Stimulated activated CD4-positive, alpha-beta T cell treated with anti-CD3 and anti-CD28 coated beads, Interleukin-4, amount 100 ng/mL, for 48 hours (primary cell): ENCODE data around the gene SLC38A4.
"Not testable (repeated sequence)": the region's sequence is repeated elsewhere in the genome, so short reads cannot be mapped to it uniquely, and the experiment has no call there.

Experiments used
- DNase-seq, 2 donors: peaks; one replicate each; pipeline ENCODE4 v3.0.0-alpha.2; 2020; ENCODE audit warnings: low read depth in 2 of 2

Gene SLC38A4, protein sequence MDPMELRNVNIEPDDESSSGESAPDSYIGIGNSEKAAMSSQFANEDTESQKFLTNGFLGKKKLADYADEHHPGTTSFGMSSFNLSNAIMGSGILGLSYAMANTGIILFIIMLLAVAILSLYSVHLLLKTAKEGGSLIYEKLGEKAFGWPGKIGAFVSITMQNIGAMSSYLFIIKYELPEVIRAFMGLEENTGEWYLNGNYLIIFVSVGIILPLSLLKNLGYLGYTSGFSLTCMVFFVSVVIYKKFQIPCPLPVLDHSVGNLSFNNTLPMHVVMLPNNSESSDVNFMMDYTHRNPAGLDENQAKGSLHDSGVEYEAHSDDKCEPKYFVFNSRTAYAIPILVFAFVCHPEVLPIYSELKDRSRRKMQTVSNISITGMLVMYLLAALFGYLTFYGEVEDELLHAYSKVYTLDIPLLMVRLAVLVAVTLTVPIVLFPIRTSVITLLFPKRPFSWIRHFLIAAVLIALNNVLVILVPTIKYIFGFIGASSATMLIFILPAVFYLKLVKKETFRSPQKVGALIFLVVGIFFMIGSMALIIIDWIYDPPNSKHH

DNA sequence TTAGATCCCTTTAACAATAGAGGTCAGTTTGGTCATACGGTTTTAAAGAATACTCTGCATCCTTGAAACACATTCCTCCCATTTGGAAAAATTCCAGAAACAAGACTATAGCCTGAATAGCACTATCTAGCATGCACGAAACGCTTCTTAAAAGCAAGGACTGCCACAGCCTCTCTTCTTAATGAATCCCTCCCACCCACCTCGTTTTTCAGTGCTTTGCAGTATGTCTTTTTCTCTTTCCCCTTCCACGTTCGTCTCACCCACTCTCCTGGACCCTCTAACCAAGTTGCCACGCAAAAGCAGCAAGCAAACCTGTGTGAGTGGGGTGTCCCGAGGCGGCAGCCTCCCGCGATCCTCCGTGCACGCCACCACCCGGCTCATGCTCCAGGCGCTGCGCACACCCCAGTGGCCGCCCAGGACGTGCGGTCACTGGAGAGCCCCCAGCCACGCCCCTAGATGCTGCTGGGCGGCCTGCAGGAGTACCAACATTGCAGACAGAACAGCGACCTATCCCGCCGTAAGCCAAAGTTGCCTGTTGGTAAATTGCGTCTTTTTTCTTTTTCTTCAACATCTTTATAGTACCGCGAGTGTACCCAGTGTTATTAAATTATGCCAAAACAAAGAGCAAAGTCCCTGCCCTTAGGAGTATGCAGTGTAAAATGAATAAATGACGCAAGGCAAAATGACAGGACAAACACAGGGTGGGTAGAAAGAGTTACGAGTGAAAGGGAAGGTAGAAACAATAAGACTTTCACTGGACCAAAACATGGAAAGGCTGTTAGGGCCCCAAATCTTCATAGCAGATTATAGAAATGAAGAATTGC is at the start of gene SLC38A4:
SLC38A4 (minus strand) TSS at position 407 of the 824 bp plus-strand sequence. CDS start 32,926 bp downstream, outside the sequence.
- no peak for DNase-seq

DNA sequence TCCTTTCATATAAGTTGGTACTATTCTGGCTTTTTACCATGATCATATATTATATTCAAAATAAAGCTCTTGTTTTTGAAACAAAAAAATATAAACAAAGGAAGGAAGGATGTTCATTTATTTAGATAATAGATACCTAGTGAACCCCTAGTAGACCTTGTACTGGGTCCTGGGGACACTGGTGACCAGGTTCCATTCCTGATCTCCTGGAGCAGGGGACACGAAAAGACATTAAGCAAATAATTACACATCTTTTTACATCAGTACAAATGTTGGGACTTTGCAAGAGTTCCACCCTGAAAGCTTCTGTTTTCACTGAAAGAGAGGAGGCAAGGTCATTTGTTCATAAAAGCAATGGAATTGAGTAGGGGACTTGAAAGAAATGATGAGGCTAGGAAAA is 49.3 kb upstream of the SLC38A4 start:
- DNase-seq = no peak

DNA sequence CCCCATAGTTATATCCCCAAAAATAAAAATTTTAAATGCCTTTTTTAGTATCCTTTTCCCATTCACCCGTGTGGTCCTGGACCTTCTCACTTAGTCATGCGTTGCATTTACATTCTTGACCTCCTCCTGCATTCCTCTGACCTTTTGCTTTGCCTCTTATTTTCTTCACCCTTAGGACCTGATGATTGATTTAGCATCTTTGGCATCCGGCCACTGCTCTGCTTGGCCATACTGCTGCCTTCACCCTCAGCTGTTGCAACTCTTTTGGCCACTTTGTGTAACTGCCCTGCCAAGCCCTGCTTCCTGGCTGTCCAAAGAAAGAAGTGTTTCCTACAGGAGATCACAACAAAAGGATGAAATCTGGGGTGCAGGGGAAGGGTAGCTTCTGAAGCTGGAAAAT is 48.8 kb upstream of the SLC38A4 start:
- no peak for DNase-seq

DNA sequence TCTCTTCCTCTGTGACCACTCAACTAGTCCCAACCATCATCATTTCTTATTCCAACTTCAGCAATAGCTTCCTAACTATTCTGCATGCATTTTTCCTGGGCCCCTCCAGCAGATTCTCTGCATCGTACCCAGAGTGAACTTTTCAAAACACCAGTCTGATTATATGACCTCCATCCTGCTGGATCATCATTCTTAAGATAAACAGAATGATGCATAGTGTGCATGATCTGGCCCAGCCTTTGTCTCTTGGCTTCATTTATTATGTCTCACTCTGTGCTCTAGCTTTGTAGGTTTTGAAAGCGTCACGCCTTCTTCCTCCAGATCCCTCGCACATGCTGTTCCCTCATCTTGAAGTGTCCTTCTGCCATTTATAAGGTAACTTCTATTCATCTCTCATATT is 46.3 kb upstream of the SLC38A4 start:
- DNase-seq = no peak

DNA sequence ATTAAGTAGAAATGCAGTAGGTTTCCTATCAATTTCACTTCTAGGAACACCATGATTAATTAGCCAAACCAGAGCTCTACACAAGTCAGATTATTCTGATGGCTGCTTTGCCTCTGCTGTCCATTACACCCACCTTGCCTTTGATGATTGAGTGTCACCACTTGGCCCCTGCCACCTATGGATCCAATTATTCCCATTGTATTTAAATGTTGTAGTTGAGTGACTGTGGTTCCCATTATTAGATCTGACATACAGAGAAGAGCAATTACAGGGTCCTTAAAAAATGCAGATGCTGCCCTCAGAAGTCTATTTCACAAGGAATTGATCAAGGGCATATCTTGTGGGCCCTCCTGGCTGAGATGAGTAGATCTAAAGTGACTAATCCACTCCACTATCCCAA is 39.5 kb upstream of the SLC38A4 start:
- DNase-seq = no peak

DNA sequence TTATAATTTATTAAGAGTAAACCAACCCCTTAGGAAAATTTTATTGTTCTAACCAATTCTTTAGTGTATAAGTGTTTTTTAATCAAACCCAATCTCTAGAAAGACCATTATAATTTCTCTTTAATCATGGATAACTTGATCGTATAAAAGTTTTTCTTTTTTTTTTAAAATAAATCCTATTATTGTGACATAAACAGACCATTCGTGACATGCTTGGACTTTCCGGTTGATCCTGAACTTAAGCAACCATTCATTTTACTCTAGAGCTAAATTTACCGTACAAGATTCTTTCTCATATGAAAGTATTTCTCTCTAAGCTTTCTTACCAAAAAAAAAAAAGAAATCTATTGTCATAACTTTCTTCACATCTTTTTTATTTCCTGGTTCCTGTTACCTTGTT is 32.6 kb upstream of the SLC38A4 start:
- DNase-seq = no peak

DNA sequence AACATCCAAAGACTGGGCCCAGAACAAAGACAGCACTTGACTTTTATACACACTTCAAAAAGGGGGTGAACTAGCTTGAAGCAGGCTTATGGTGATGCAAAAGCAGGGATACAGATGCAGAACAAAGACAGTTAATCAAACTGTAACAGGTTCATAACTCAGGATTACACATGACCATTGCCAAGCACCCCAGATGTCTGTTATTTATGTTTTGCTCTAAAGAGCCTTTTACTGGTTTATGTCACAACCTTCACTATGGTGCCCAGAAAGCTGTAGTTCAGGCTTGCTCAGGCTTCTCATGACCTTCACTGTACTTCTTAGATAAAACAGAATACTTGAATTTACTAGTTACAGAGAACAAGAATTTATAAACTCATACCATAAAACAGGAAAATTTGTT is 31.7 kb upstream of the SLC38A4 start:
- no peak for DNase-seq

DNA sequence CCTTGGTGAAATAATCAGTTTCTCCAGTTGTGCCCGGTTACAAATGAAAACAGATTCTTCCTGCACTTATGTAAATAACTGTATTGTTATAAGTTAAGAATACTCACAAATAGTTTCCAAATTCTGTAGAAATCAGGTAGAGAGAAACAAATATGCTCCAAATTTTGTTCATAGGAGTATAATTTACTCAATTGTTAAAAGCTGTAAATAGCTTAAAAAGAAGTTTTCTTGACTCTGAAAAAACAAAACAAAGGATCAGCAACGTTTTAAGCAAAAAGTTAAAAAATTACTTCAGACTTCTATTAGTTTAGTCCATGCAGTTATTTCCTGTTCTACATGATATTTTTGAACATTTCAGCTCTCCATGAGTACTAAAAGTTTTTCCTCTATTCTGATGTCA is 30.0 kb upstream of the SLC38A4 start:
- no peak for DNase-seq

DNA sequence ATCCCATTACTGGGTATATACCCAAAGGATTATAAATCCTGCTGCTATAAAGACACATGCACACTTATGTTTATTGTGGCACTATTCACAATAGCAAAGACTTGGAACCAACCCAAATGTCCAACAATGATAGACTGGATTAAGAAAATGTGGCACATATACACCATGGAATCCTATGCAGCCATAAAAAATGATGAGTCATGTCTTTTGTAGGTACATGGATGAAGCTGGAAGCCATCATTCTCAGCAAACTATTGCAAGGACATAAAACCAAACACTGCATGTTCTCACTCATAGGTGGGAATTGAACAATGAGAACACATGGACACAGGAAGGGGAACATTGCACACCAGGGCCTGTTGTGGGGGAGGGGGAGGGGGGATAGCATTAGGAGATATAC is 28.4 kb upstream of the SLC38A4 start:
- DNase-seq = not testable (repeated sequence)

DNA sequence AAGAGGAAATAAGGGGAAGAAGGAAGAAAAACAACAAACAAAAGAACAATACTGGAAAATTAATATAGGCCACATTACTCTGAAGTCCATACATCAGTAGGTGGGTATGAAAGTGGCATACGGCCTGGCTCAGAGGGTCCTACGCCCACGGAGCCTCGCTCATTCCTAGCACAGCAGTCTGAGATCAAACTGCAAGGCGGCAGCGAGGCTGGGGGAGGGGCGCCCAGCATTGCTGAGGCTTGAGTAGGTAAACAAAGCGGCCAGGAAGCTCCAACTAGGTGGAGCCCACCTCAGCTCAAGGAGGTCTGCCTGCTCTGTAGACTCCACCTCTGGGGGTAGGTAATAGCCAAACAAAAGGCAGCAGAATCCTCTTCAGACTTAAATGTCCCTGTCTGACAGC is 23.0 kb upstream of the SLC38A4 start:
- DNase-seq = not testable (repeated sequence)

DNA sequence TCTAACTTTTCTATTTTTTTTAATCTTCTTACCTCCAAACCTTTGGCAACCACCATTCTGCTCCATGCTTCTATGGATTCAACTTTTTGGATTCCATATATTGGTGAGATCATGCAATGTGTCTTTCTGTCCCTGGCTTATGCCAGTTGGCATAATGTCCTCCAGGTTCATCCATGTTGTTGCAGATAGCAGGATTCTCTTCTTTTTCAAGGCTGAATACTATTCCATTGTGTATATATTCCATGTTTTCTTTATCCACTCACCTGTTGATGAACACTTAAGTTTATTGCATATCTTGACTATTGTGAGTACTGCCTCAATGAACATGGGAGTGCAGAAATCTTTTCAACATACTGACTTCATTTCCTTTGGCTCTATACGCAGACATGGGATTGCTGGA is 21.2 kb upstream of the SLC38A4 start:
- DNase-seq = no peak

DNA sequence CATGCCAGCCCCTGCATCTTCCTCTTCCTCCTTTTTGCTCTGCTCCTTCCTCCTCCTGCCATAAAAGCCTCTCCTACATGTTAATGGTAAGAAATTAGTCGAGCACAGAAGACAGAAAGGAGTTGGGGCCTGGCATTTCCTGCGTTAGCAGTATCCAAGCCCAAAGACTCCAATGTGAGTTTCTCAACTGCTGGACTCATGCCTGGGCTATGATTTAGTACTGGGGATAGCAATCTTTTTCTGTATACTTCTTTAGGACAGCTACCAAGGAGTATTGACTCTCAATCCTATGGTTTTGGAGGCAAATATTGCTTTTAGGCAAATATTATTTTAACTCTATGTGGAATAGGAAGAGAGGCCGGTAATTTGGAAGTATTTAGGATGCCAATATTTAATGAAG is 18.0 kb upstream of the SLC38A4 start:
- no peak for DNase-seq

DNA sequence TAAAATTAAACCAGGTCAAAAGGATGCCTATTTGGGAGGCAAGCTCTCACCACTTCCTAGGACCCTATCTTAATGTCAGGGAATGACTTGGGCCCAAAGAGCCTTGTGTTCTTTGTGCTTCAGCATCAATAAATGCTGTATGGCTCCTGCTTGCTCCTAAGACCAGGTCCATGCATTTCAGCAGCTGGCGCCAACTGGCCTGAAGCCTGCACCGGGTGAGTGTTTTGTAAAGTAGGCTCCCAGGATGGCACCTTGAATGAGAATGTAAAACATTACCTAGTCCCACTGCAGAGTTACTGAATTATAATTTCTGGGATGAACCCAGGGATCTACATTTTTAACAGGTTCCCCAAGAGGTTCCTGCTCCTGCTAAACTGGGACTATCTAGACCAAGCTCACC is 16.1 kb upstream of the SLC38A4 start:
- no peak for DNase-seq

DNA sequence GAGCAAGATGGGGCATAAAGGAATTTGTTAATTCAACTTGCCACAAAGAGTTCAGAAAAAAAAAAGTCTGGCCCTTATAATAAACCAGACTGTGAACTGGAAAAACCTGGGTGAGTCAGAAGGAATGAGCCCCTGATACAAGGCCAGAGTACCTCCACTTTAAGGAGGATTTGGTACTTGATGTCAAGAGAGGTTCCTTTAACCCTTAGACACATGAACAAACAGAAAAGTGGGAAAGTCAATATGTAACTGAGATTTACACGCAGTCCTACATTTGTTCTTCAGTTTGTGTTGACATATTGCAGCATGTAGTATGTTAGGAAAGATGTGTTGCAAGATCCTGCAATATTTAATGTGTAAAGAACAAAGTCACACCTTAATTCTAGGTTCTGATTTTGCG is 14.2 kb upstream of the SLC38A4 start:
- no peak for DNase-seq

DNA sequence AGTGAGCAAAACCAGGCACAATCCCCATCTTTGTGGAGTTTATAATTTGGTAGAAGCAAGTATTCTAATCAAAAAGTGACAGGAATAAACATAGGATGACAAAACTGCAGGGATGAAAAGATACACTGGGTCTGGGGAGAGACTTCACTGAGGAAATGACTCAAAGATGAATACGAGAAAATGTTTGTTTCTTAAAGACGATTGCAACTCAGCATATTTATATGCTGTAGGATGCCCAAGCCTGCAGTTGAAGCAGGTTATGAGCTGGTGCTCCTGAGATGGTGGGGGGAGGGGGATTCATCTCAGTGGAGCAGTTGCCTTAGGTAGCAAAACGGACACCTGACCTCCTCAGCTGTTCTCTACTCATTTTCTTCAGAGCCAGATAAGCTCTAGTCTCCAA is 13.4 kb upstream of the SLC38A4 start:
- DNase-seq = no peak

DNA sequence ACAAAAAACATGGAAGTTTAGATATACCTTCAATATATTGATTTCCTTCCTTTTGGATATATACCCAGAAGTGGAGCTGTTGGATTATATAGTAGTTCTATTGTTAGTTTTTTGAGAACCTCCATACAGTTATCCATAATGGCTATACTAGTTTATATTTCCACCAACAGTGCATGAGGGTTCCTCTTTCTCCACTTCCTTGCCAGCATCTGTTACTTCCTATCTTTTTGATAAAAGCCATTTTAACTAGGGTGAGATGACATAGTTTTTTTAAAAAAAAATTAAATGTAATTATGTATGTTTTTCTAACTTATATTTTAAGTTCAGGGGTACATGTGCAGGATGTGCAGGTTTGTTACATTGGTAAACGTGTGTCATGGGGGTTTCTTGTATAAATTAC is 10.0 kb upstream of the SLC38A4 start:
- DNase-seq = no peak

DNA sequence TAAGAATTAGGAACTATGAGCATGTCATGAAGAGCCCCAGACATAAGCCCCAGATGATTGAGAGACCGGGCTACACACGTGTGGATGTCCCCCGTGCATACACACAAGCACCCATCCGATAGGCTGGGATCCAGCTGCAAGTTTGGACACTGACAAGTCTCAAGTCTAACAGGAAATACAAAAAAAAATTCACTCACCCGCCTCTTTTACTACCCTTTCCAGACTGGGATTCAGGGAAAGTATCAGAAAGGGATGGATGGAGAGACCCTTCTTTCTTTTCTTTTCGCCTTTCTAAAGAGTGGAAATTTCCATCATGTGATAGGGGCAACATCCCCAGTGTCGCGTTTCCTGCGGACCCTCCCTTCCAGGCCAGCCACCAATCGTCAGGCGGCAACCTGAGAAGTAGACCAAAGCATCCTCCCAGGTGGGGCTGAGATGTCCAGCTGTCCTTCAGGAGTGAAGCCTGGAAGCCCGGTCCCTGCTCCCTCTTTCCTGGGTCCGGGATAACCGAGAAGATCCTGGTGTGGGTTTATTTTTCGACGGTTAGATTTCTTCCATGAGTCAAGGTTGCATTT is 6.4 kb upstream of the SLC38A4 start:
- no peak for DNase-seq

DNA sequence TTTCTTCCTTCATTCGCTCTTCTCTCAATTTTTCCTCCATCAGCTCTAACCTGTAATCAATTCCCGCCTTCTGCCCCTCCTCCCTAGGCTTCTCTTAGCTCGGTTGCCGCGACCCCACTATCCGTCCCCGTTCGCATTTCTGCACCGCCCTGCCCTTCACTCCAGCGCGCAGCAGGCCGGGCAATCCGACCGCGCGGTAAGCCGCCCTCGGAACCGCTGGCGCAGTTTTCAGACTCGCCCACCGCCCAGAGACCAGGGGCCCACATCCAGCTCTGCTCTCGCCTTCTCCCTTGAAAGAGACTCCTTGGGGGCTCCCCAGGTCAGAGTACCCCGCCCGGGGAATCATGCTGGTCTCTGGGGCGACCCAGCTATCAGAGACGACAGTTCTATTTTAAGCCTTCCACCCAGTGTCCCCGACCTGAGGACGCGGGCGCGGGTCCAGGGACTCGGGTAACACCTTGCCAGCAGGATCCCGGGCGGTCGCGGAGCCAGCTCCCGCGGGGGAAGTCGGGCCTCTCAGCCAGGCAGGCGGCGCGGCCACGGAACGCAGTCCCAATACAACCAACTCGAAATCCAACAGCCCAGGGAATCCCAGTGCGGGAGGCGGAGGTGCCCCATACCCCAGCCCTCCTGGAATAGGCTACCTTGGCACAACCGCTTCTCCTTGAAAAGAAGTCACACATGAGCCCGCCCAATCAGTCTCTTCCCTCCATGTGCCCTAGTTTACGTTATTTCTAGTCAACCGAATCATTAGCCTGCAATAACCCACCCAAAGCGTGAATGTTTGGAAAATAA is 5.7 kb upstream of the SLC38A4 start:
- DNase-seq = no peak

DNA sequence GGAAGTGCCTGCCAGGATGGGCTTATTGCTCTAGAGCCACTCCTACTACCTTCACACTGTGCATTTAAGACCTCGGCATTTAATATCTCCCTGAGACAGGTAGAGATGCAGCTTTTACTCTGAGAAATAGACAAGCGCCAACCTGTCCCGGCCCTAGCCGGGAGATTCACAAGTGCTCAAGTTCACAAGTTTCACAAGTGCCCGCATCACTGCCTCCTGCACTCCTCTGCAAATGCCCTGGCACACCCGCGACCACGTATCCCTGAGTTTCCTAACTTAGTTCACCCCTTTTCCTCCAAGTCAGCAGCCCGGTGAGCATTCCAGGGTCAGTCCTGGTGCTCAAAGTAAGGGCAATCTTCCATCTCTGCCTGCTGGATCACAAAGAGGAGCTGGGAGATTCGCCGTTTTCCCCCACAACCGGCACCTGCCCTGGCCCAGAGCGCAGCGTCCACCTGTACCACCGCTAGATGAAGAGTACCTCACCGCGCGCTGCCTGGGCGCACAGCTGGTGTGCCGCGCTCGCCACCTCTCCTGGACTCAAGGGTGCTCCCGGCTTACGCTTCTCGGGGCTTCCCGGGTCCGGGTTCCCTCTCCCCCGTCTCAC is 5.0 kb upstream of the SLC38A4 start:
- no peak for DNase-seq

DNA sequence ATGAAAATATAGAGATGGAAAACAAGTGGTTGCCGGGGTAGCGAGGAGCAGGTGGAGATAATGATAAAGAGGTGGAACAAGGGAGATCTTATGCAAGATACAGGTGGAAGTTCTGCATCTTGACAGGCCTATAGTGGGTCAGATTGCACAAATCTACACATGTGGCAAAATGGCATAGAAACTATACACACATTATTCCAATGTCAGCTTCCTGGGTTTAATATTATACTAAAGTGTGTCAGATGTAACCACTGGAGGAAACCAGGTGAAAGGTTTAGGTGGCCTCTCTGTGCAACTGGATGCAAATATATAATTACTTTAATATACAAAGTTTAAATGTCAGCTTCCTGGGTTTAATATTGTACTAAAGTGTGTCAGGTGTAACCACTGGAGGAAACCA is 1.1 kb downstream of the SLC38A4 start:
- no peak for DNase-seq

DNA sequence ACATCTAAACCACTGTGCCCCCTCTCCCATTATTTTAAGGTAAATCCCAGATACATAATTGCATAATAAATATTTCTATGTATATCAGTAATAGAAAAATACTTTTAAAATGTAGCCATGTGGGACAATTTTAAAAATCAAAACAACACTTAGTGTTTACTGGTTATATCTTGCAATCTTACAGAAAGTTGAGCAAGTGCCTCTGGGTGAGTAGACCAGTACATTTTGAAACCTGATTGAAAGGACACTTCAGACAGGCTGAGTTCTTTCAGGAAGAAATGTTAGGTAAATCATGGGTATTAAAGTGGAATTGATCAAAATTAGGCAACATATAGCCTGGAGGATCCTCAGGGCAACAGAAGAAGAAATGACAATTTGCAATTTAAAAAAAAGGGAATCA is 7.2 kb downstream of the SLC38A4 start:
- no peak for DNase-seq
